ENCODE measurements around the gene TMEM132D. TPM values are rescaled to one million over a fixed set of nuclear protein-coding genes. Genes with fewer than 3 reads are reported as not detected.
"Not testable (repeated sequence)": the region's sequence is repeated elsewhere in the genome, so short reads cannot be mapped to it uniquely, and the experiment has no call there.

Gene TMEM132D
- total and polyA plus RNA-seq, 2 of the 4 experiments (the other 2 are of a cell fraction), result not detected

DNA sequence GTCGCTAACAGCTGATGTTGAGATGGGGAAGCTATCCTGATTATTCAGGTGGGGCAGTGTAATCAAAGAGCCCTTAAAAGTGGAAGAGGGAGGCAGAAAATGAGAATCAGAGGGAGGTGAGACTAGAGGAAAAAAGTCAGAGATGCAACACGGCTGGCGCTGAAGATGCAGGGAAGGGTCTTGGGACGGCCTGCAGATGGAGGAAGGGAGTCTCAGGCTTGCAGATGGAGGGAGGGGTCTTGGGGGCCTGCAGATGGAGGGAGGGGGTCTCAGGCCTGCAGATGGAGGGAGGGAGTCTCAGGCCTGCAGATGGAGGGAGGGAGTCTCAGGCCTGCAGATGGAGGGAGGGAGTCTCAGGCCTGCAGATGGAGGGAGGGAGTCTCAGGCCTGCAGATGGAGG lies 713.9 kb downstream of the TMEM132D start:
- H3K14ac ChIP-seq (replicated peaks; ENCODE audit: low read depth, low read length); H3K27me3 ChIP-seq (ENCODE audit: control insufficient read depth, insufficient read depth, low read length); H2BK20ac ChIP-seq (ENCODE audit: low read depth, low read length); DNase-seq; H4K5ac ChIP-seq (ENCODE audit: low read depth, low read length); H2BK15ac ChIP-seq (ENCODE audit: low read depth, low read length); H2AK5ac ChIP-seq (ENCODE audit: low read depth, low read length); H3K9me1 ChIP-seq (ENCODE audit: insufficient read depth, low read length); ATAC-seq (ENCODE audit: low read depth); H3K4me1 ChIP-seq (ENCODE audit: control insufficient read depth, insufficient read depth, low read length); H3K4ac ChIP-seq (ENCODE audit: low read depth, low read length); H4K91ac ChIP-seq (ENCODE audit: insufficient read depth, low read depth, low read length); H4K20me1 ChIP-seq (ENCODE audit: insufficient read depth, low read length); H2AK9ac ChIP-seq (replicated peaks; ENCODE audit: low read depth, low read length, poor library complexity); H2BK5ac ChIP-seq (ENCODE audit: low read depth, low read length, poor library complexity, severe bottlenecking); POLR2A ChIA-PET (ENCODE audit: unreplicated experiment); H4K8ac ChIP-seq (ENCODE audit: low read depth in 2 of 2, low read length in 2 of 2); H3K18ac ChIP-seq (ENCODE audit: low read depth, low read length); H2AFZ ChIP-seq (replicated peaks; ENCODE audit: low read length, poor library complexity); H3K56ac ChIP-seq (ENCODE audit: extremely low read depth, insufficient read depth, low read length); H3K9ac ChIP-seq (ENCODE audit: low read depth, low read length); H3K36me3 ChIP-seq (ENCODE audit: control insufficient read depth, insufficient read depth, low read length); H3K23ac ChIP-seq (ENCODE audit: low read depth, low read length); H3K27ac ChIP-seq (ENCODE audit: insufficient read depth, low read length); CTCF ChIA-PET; H3K4me2 ChIP-seq (ENCODE audit: low read depth, low read length); dilution Hi-C loops (cut with HindIII; ENCODE audit: low sequenced_read_pairs, unreplicated experiment); H3K4me3 ChIP-seq (ENCODE audit: insufficient read depth, low read depth, low read length); in situ Hi-C loops (cut with MboI; ENCODE audit: low sequenced_read_pairs); BruUV-seq (replicated peaks); intact Hi-C loops (cut with micrococcal nuclease); H3K79me1 ChIP-seq (ENCODE audit: low read depth in 1 of 2, low read length in 2 of 2); H2BK120ac ChIP-seq (ENCODE audit: low read depth, low read length): not testable (repeated sequence)
- H3K9me3 ChIP-seq (ENCODE audit: control insufficient read depth, insufficient read depth, low read length), result peaks cover 16% of the 10 kb centered on the region
- WGBS, 2 experiments (ENCODE audit: extremely low coverage in 2 of 2, insufficient read length in 1 of 2), result 54% methylated on average over 4 of the region's 4 CpGs; no CpG with 5 or more reads in 1 of the 2 experiments
